B cell (primary cell): ENCODE measurements around the gene CPT2. TPM values are rescaled to one million over a fixed set of nuclear protein-coding genes. Genes with fewer than 3 reads are reported as not detected.

Experiments used
- ATAC-seq: fragments of 200-7000 bp; cut with Tn5 transposase; one replicate; pipeline ENCODE4 v1.10.0; 2021; ENCODE audit warnings: low read depth, mild to moderate bottlenecking, moderate number of reproducible peaks, moderate library complexity
- CTCF ChIA-PET: fragments of 350-600 bp; sonication (Branson Sonifier 250); formaldehyde crosslinking; loops from one replicate; lab custom pipeline; 2021; ENCODE audit warnings: antibody characterized with exemption, inconsistent platforms; lab: Charles Lee
- POLR2A ChIA-PET: fragments of 350-600 bp; sonication (Branson Sonifier 250); formaldehyde crosslinking; loops from one replicate; lab custom pipeline; 2021; ENCODE audit warnings: antibody characterized with exemption; lab: Charles Lee
- DNase-seq: peaks from one replicate; pipeline ENCODE4 v3.0.0; 2013
- H2AFZ ChIP-seq: 2 replicates; pipeline ENCODE4 v1.6.1; 2012; ENCODE audit warnings: mild to moderate bottlenecking, low read depth, low read length; ENCODE audit not compliant: insufficient read depth, poor library complexity, severe bottlenecking
- H3K27ac ChIP-seq, 2 donors: 1 replicate in 1 of 2; 2 replicates in 1 of 2; pipeline ENCODE4 v1.5.1; 2012 to 2013; ENCODE audit warnings: low read length in 2 of 2, mild to moderate bottlenecking in 2 of 2, moderate library complexity in 1 of 2
- H3K27me3 ChIP-seq, 4 experiments: fragments of 200-600 bp in 1 of 4; sonication (generic) in 1 of 4; replicated peaks in 1 of 4; 1 replicate in 2 of 4; 2 replicates in 2 of 4; pipeline versions ENCODE4 v1.6.1 to v1.7.0; 2013 to 2016; ENCODE audit warnings: low read length in 3 of 4, mild to moderate bottlenecking in 2 of 4, mixed read lengths in 1 of 4, moderate library complexity in 1 of 4; ENCODE audit not compliant: insufficient read depth in 4 of 4, control insufficient read depth in 3 of 4; ENCODE audit errors: control extremely low read depth in 1 of 4
- H3K36me3 ChIP-seq, 2 experiments: replicated peaks in 1 of 2; 1 replicate in 1 of 2; 2 replicates in 1 of 2; pipeline versions ENCODE4 v1.6.1 to v1.7.1; 2013; ENCODE audit warnings: low read length in 1 of 2; ENCODE audit not compliant: insufficient read depth in 2 of 2, control insufficient read depth in 1 of 2; ENCODE audit errors: control extremely low read depth in 1 of 2, extremely low read depth in 1 of 2
- H3K4me1 ChIP-seq, 2 donors: fragments of 200-600 bp in 1 of 2; sonication (generic) in 1 of 2; 1 replicate in 1 of 2; 2 replicates in 1 of 2; pipeline versions ENCODE4 v1.5.1 to v1.6.1; 2013 to 2017; ENCODE audit warnings: low read length in 2 of 2; ENCODE audit not compliant: control insufficient read depth in 2 of 2, insufficient read depth in 2 of 2
- H3K4me2 ChIP-seq: replicated peaks from 2 replicates; pipeline ENCODE3; 2012; ENCODE audit warnings: mild to moderate bottlenecking, low read depth, low read length; ENCODE audit not compliant: poor library complexity, severe bottlenecking
- H3K4me3 ChIP-seq, 5 experiments: fragments of 200-600 bp in 1 of 5; sonication (generic) in 1 of 5; 1 replicate in 3 of 5; 2 replicates in 2 of 5; pipeline versions ENCODE4 v1.5.1 to v1.7.0; 2011 to 2016; ENCODE audit warnings: low read length in 4 of 5, mild to moderate bottlenecking in 4 of 5, low read depth in 2 of 5, control low read depth in 1 of 5, moderate library complexity in 1 of 5; ENCODE audit not compliant: insufficient read depth in 1 of 5; ENCODE audit errors: control extremely low read depth in 1 of 5, extremely low read depth in 1 of 5
- H3K79me2 ChIP-seq: fragments of 200-600 bp; sonication (generic); one replicate; pipeline ENCODE4 v1.6.0; 2016; ENCODE audit warnings: low read length; ENCODE audit not compliant: control insufficient read depth, insufficient read depth
- H3K9ac ChIP-seq: fragments of 200-600 bp; sonication (generic); 2 replicates; pipeline ENCODE4 v1.6.1; 2017; ENCODE audit warnings: mild to moderate bottlenecking, low read length, moderate library complexity
- H3K9me3 ChIP-seq, 3 donors: one replicate each; pipeline versions ENCODE4 v1.6.1 to v1.7.1; 2013; ENCODE audit warnings: low read length in 2 of 3; ENCODE audit not compliant: control insufficient read depth in 2 of 3, insufficient read depth in 1 of 3; ENCODE audit errors: control extremely low read depth in 1 of 3
- H4K20me1 ChIP-seq: 2 replicates; pipeline ENCODE4 v1.6.0; 2012; ENCODE audit warnings: mild to moderate bottlenecking, low read length; ENCODE audit not compliant: insufficient read depth, control insufficient read depth, poor library complexity, severe bottlenecking
- H3K27ac Mint-ChIP-seq: one replicate; pipeline ENCODE4 v1.8.0; 2021; ENCODE audit warnings: mixed read lengths
- H3K27me3 Mint-ChIP-seq: one replicate; pipeline ENCODE4 v1.8.0; 2021; ENCODE audit warnings: mixed read lengths
- H3K4me1 Mint-ChIP-seq: one replicate; pipeline ENCODE4 v1.8.0; 2021; ENCODE audit warnings: mixed read lengths
- H3K4me3 Mint-ChIP-seq: one replicate; pipeline ENCODE4 v1.8.0; 2021; ENCODE audit warnings: mixed read lengths
- H3K9me3 Mint-ChIP-seq: one replicate; pipeline ENCODE4 v1.8.0; 2022; ENCODE audit warnings: mixed read lengths; ENCODE audit not compliant: insufficient read depth
- EZH2 ChIP-seq: IDR thresholded peaks from 2 replicates; pipeline ENCODE4 v1.6.1; 2012; ENCODE audit warnings: borderline replicate concordance, low read depth, mild to moderate bottlenecking, moderate library complexity, low read length; ENCODE audit not compliant: insufficient read depth, poor library complexity, severe bottlenecking
- WGBS: methylation state at CpG from one replicate; pipeline ENCODE4 v1.1.5; 2013; ENCODE audit warnings: missing lambda C conversion rate; ENCODE audit not compliant: insufficient coverage; 5-methylcytosine and 5-hydroxymethylcytosine counted together
- intact Hi-C: fragments of 100-400 bp; cut with micrococcal nuclease; formaldehyde crosslinking; loops from one replicate; pipeline ENCODE4 v1.10.0; 2022
- polyA plus RNA-seq: library from polyadenylated mRNA; depleted of rRNA; stranded (reverse); fragments of >200 nt; gene quantifications from 2 replicates; pipeline ENCODE4 v1.2.3, GENCODE V29; 2012
- total RNA-seq, 2 donors: library from RNA; stranded (reverse); fragments of 120-200 nt in 1 of 2; gene quantifications; 1 replicate in 1 of 2; 2 replicates in 1 of 2; pipeline versions ENCODE4 v1.2.3 to v1.2.4, GENCODE V29; 2013 to 2022
- TF ChIP-seq, protein P1 (sequence below): fragments of 200-600 bp; IDR thresholded peaks from one replicate; pipeline ENCODE4 v1.8.0; 2022; ENCODE audit warnings: antibody characterized with exemption, mild to moderate bottlenecking

CPT2 gene
- total and polyA plus RNA-seq, 2 donors (not counting 1 experiment from before 2014, with no cell fraction given): 6.3 to 19.8 TPM

DNA sequence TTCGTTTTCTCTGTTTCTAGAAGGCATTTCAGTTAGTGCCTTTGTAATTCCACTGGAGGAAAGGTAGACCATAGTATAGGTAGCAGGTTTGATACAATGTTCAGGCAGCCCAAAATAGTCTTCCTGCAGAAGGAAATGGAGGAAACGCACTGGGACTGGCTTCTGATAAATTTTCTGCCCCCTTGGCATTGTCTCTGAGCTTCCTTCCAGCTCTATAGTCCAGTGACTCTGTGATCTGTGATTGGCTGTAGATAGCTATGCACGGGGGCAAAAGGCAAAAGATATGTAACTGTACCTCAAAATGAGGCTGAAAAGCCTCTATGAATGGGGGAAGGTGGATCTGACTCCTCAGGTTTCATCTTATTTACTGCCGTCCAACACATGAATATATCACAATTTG is 47.5 kb downstream of the CPT2 start:
- peaks cover 32% of the 10 kb centered on the region for H3K4me1 Mint-ChIP-seq
- no peaks in the 10 kb centered on the region for H3K36me3 ChIP-seq
- H2AFZ ChIP-seq: no peak overlapping the region
- no peak overlapping the region for H3K27ac ChIP-seq
- H3K4me3 Mint-ChIP-seq: no peak overlapping the region
- H3K9me3 ChIP-seq: no peaks in the 10 kb centered on the region
- no peak overlapping the region for H3K4me3 ChIP-seq
- 33% methylated on average over 1 of the region's 4 CpGs for WGBS
- no peaks in the 10 kb centered on the region for H3K9me3 Mint-ChIP-seq
- ChIA-PET POLR2A (no interaction called here), CTCF (interaction anchor here (0.9 kb wide), 1 partner anchor 17 kb away, joined by 3 read pairs; no protein-coding TSS in a partner anchor)
- intact Hi-C loops: no loop called here
- H3K9ac ChIP-seq: no peak overlapping the region
- ATAC-seq (no peak), DNase-seq (no peak)
- H3K27ac Mint-ChIP-seq: no peak overlapping the region
- no peak overlapping the region for H3K4me2 ChIP-seq
- H4K20me1 ChIP-seq: no peaks in the 10 kb centered on the region
- H3K4me1 ChIP-seq: peaks cover 19 to 24% of the 10 kb centered on the region in 2 donors
- no peaks in the 10 kb centered on the region for H3K27me3 ChIP-seq
- H3K27me3 Mint-ChIP-seq: no peaks in the 10 kb centered on the region
- no peak for TF ChIP-seq EZH2
- TF ChIP-seq, protein P1, sequence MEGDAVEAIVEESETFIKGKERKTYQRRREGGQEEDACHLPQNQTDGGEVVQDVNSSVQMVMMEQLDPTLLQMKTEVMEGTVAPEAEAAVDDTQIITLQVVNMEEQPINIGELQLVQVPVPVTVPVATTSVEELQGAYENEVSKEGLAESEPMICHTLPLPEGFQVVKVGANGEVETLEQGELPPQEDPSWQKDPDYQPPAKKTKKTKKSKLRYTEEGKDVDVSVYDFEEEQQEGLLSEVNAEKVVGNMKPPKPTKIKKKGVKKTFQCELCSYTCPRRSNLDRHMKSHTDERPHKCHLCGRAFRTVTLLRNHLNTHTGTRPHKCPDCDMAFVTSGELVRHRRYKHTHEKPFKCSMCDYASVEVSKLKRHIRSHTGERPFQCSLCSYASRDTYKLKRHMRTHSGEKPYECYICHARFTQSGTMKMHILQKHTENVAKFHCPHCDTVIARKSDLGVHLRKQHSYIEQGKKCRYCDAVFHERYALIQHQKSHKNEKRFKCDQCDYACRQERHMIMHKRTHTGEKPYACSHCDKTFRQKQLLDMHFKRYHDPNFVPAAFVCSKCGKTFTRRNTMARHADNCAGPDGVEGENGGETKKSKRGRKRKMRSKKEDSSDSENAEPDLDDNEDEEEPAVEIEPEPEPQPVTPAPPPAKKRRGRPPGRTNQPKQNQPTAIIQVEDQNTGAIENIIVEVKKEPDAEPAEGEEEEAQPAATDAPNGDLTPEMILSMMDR: no peak
- H3K79me2 ChIP-seq: no peaks in the 10 kb centered on the region

DNA sequence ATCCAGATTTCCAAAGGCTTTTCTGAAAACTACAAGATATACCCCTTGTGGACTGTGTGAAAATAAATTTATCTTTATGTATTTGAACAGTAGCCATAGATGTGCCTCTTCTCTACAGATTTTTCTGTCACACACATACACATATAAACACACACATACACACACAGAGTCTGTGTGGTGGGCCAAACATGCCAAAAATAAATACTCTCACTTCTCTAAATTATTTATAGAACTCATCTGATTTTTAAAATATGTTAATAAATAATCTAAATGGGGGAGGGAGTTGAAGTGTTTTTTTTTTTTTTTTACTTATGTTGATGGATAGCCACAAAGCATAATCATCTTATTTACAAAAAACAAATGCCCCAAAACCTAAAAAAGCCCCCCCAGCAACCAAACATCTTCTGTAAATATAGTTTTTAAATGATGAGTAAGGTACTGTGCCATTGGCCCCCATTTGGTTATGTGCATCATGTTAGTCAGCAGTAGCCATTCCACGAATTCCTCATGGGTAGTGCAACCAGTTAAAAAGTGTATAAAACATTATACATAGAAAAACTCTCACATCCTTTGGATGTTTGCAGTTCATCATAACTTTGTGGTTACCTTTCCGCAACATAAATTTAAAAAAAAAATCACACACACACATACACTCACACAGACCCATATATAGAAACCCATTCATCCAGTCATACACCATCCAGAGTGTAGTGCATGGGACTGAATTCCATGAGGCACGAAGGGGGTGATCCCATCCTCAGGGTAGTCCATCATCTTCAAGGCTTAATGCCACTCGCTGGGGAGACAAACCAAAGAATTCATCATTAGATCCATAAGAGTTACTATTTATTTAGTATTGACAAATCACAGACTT is 49.9 kb downstream of the CPT2 start:
- WGBS: no CpG with 5 or more reads among the region's 4 CpGs
- DNase-seq (no peak), ATAC-seq (peak; percentile 45)
- H3K79me2 ChIP-seq: no peaks in the 10 kb centered on the region
- peak overlapping the region; percentile 10 for H3K9ac ChIP-seq
- intact Hi-C loops: no loop called here
- H3K27ac ChIP-seq: peak overlapping the region; percentile 22 to 43
- H3K4me3 Mint-ChIP-seq: no peak overlapping the region
- H3K4me1 ChIP-seq: peaks cover 18 to 21% of the 10 kb centered on the region in 2 donors
- CTCF ChIA-PET: interaction anchor here (0.7 to 0.8 kb wide), 2 partner anchors 13 to 522 kb away, joined by 3 to 6 read pairs; no protein-coding TSS in a partner anchor
- peaks cover 32% of the 10 kb centered on the region for H3K4me1 Mint-ChIP-seq
- H2AFZ ChIP-seq: peak overlapping the region; percentile 7
- H3K4me3 ChIP-seq: no peak overlapping the region
- no peak overlapping the region for H3K27ac Mint-ChIP-seq
- no peaks in the 10 kb centered on the region for H3K9me3 ChIP-seq
- TF ChIP-seq, protein P1: no peak
- TF ChIP-seq EZH2: no peak
- H3K27me3 ChIP-seq: no peaks in the 10 kb centered on the region
- no peaks in the 10 kb centered on the region for H3K9me3 Mint-ChIP-seq
- peak overlapping the region; percentile 39 for H3K4me2 ChIP-seq
- H4K20me1 ChIP-seq: no peaks in the 10 kb centered on the region
- POLR2A ChIA-PET: no interaction called here
- no peaks in the 10 kb centered on the region for H3K27me3 Mint-ChIP-seq
- H3K36me3 ChIP-seq: peaks cover 0 to 3% of the 10 kb centered on the region in 2 experiments
